Inflammatory macrophage (primary cell): ENCODE measurements around the gene WNK1.

Source experiments
- DNase-seq, 2 donors: peaks; one replicate each; pipeline ENCODE4 v3.0.0-alpha.2; 2020 to 2022

WNK1 gene

DNA sequence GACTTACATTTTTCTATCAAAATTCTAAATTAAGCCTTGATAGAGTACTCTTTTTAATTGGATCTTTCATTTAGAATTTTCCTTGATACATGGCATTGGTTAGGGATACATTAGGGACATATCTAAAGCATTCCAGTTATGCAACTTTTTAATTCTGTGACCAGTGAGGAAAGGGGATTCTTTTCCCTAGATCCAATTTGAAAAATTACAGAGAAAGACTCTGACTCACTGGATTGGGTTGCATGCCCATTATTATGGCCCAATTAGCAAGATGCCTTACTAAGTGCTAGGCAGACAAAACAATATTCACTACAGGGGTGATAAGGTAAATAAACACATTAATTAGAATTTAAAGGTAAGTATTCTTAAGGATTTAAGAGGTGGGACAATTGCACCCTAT, 202.4 kb downstream of the WNK1 start:
- no peak for DNase-seq

DNA sequence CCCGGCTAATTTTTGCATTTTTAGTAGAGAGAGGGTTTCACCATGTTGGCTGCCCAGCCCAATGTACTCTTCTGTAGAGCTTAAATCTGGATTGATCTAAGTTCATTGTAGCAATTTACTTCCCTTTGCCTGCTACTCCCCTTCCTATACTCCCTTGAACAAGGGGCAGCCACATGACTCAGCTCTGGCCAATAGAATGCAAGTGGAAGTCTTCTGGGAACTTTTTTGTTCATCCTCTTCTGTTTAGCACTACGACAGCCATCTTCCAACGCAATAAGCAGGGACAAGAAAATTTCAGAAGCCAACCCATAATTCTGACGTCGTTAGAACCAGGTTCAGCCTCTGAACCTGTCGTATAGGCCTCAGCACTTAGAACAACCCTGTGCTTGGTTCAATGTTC, 203.6 kb downstream of the WNK1 start:
- DNase-seq, result no peak

DNA sequence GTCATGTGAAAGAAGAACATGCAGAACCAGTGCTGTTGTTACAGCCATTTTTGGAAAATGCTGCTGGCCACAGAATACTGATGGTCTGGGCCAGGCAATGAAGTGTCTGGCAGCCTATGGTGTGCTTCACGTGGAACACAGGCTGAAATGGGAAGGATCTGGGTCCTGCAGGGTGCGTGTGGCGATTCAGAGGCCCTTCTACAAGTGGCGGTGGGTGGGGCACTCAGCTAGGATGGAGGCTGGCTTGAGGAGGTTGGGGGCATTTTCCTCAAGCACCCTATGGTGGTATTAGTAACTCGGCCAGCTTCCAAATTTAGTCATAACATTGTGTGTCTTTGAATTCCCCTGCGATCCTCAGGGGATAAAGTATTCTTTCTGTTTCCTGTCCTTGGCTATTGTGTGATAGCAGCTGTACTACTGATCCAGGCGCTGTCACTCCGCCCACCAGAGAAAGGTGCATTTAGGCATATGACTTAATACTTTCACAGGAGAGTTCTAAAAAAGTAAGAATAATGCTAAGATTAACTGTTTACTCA, 206.3 kb downstream of the WNK1 start:
- no peak for DNase-seq
